ENCODE measurements around the gene EPB41L4B.
"Not testable (repeated sequence)": the region's sequence is repeated elsewhere in the genome, so short reads cannot be mapped to it uniquely, and the experiment has no call there.

EPB41L4B gene

GRCh38 chr9:109295221-109296130 lies 25.4 kb downstream of the EPB41L4B start:
- no peak for DNase-seq

GRCh38 chr9:109290385-109290784 lies 30.5 kb downstream of the EPB41L4B start:
- no peak for DNase-seq

DNA sequence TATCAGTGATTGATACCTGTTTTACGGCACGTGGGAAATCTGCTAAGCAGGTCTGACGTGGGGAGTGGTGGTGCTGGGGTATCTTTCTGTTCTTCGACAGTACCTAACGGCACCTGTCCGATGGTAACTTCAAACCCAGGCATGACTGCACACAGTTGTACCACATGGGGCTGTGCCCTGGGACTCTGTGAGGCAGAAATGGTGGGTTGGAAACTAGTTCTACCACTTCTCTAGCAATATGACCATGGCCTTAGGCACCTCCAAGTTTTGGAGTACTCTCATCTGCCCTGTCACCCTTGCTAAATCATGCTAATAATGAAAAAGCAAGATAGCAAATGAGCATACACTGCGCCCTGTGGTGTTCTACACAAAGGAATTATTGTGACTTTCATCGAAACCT lies 30.9 kb downstream of the EPB41L4B start:
- no peak for DNase-seq

DNA sequence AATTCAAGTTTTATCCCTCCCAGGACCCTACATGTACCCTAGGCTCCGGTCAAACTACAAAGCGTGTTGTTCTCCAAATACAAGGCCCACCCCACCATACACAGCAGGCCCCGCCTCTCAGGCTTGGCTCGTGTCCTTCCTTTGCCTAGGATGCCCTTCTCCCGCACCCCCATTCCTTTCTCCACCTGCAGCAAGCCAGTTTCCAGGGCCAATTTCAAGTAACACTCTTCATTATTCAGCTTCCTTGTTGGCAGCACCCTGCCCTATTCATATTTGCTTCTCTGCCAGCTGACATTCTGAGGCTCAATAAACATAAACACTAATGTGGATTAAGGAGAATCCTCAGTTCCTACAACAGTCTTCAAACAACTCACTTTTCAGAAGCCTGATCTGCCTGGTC lies 31.7 kb downstream of the EPB41L4B start:
- DNase-seq = no peak

- DNase-seq = no peak
Measured at GRCh38 chr9:109286981-109287380, 33.9 kb downstream of the EPB41L4B start.

DNA sequence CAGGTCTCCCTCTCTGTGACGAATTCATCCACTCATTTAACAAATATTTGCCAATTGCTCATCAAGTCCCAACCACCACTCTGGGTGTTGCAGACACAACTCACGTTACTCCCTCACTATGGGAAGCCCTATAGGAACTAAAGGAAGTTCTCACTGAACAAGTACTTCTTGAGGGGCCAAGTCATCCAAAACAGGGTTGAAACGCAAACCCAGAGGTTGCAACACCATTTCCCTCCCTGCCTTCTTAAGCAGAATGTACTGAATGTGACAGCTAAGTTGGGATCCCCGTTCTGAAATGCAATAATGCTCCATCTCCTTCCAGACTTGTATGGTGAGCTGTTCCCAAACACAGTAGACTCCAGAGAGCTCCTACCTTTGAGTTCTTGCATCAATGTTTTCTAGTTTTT lies 34.3 kb downstream of the EPB41L4B start:
- no peak for DNase-seq

- not testable (repeated sequence) for DNase-seq
Measured at GRCh38 chr9:109283672-109284071, 37.2 kb downstream of the EPB41L4B start.

- DNase-seq = no peak
Measured at GRCh38 chr9:109283012-109283411, 37.8 kb downstream of the EPB41L4B start.

DNA sequence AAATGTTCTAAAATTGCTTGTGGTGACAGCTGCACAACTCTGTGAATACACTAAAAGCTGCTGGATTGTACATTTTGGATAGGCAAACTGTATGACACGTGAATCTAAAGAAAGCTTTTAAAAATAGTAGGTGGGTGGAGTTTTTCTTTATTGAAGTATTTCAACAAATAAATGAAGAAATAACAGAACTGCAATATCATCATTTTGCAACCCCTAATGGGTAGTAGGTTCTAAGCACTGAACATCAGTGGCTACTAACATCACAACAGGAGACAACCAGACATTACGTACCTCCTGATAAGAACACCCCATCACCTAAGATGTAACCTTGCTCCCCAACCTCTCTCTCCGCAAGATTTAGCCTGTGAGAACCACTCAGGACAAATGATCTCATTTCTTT lies 38.6 kb downstream of the EPB41L4B start:
- no peak for DNase-seq

DNA sequence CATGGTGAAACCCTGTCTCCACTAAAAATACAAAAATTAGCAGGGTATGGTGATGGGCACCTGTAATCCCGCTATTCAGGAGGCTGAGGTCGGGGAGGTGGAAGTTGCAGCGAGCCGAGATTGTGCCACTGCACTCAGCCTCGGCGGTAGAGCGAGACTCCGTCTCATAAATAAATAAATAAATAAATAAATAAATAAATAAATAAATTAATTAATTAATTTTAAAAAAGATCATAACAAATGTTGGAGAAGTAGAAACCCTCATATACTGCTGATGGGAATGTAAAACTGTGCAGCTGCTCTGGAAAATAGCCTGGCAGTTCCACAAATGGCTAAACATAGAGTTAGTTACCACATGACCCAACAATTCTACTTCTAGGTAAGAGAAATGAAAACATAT lies 39.3 kb downstream of the EPB41L4B start:
- DNase-seq = no peak

DNA sequence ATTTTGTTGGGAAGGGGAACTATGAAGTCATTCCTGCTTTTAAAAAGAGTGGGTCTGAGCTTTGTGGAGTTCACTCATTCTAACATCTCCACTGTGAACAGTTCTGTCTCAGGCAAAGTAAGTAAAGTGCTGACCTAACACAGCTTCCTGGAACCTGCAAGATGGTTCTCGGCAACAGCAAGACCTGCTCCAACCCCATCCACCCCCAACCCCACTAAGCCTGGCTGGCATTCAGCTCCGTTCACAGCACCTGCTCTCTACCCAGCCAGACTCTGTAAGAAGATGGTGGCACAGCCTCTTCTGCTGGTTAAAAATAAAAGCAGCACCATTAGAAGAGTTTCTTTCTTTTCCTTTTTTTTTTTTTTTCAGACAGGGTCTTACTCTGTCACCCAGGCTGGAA lies 42.0 kb downstream of the EPB41L4B start:
- no peak for DNase-seq

DNA sequence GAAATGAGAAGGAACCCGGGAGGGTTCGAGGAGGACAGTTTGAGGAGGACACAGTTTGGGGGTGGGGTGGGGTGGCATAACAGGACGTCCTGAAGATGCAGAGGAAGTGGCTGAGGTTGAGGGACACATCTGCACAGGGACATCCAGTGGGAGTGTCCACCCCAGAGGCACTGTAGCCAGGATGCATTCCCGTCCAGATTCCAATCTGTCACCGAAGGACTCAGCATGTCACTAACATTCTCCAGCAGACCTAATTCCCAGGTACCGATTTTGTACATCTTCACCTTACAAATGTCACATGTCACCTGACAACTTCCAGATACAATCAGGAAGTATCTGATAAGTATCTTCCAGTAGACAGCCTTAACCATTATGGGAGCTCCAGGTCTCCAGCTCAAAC lies 42.6 kb downstream of the EPB41L4B start:
- DNase-seq = no peak

DNA sequence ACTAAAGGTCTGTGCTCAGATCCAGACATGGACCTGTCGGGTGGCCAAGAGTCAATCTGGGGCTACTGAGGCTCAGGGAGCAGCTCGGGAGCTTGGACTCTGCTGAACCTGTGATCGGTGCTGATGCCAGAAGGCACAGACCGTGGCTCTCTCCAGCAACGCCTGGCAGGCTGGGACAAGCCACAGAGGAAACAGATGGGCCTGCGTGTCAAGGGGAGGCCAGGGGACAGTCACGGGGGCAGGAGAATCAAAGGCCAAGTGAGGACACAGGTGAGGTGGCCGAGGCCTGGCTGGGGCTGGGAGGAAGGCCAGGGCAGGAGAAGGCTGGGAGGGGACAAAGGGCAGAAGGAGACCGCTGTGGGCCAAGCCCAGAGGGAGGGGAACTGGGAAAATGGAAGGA lies 43.4 kb downstream of the EPB41L4B start:
- DNase-seq = no peak

DNA sequence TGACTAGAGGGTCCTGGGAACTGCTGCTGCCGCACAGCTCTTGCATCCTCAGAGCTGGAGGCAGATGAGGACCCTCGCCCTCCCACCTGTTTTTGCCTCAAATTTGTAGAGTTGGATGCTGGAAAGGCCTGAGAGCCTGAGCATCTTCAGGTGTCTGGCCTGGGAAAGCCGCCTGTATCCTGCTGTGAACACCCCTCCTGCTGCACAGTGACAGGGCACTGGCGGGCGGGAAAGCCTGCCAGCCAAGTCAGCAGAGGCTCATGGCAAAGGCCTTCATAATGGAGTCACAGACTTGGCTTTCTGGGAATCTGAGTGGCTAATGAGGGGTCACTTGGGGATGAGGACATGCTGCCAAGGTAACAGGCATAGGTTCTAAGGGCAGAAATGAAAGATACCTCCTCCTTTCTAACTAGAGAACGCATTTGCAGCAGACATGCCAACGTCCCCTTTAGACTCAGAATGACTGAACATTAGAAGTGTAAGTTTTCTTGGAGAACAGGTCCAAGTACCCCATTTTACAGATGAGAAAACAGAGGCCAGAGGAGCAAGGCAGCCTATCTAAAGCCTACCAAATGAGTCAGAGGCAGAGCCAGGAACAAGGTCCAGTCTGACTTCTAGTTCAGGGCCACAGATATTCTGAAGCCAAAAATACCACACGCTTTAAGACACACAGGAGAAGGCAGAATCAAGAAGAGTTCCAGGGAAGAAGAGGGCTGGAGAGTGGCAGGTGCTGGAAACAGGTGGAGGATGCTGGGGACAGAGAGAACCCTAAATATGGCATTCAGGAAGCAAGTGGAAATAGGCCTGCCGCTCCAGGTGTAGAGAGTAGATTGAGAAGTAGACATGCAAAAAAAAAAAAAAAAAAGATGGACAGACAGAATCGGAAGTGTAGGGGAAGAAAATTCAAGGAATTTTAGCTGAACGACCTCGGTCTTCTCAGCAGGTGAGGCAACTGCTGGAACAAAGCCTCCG lies 44.1 kb downstream of the EPB41L4B start:
- DNase-seq = no peak

- DNase-seq = no peak
Measured at GRCh38 chr9:109274884-109275730, 45.8 kb downstream of the EPB41L4B start.

DNA sequence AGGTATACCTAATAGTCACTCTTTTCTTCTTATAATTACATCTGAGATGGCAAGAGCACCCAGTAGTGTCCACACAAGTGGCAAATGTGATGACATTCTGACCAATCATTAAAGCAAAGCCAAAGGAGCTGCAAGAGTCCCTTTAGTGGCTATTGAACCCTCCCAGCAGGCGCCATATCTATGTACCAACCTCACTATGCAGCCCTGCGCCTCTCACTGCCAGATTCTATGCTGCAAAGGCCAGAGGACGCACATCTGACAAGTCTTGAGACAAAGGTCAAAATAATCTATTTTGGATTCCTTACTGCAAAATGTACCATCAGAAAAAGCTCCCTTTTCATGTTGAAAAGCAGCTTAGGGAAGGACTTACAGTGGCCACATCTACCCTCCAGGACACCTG lies 47.0 kb downstream of the EPB41L4B start:
- no peak for DNase-seq

GRCh38 chr9:109272745-109273144 lies 48.1 kb downstream of the EPB41L4B start:
- no peak for DNase-seq

DNA sequence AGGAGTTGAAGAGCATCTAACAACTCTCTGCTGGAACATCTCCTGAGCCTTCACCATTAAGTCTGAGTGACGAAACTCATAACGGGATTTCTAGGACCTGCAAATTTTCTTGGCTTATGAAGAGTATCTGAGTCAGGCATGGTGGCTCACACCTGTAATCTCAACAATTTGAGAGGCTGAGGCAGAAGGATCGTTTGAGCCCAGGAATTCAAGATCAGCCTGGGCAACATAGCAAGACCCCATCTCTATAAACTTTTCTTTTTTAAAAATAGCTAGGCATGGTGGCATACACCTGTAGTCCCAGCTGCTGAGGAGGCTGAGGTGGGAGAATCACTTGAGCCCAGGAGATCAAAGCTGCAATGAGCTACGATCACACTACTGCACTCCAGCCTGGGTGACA lies 48.8 kb downstream of the EPB41L4B start:
- no peak for DNase-seq

DNA sequence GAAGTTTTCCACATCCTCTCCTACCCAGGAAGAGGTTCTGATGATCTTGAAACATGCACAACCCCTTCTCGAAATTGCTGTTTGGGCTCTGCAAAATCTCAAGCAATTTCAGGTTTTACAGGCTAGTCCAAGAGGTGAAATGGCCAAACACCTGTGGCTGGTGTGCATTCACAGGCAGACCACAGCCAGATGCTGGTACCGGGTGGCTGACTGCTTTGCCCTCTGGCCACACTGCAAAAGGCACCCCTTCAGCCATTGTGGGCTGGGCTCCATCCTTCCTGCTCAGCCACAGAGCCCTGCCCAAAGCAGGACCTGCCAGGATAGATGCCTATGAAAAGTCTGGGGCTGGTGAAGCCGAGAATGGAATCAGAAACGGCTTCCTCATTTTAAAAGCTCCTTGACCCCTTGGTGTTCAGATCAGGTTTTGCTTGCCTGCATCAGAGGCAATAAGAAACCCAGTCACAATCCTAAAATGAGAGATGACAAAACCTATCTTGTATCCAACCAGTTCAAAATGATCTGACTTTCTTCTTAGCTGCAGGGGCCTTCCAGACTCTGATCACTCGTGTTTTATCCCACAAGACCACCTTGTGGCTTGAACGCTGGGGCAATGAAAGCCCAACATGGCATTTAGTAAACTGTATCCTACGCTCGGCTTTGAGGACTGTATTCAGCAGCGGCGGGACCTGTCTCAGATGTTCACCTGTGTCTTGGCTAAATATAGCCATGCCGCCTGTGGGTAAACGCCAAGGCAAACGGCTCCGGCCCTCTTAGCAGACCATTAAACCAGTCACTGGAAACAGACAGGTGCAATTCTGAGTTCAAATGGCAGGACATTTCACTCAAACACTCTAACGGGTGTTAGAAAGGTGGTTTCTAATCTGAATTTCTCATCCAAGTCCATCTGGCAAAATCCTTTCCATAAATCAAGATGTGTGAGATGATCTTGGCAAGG lies 49.6 kb downstream of the EPB41L4B start:
- peak; percentile 29 for DNase-seq

- no peak for DNase-seq
Measured at GRCh38 chr9:109270441-109270840, 50.4 kb downstream of the EPB41L4B start.

DNA sequence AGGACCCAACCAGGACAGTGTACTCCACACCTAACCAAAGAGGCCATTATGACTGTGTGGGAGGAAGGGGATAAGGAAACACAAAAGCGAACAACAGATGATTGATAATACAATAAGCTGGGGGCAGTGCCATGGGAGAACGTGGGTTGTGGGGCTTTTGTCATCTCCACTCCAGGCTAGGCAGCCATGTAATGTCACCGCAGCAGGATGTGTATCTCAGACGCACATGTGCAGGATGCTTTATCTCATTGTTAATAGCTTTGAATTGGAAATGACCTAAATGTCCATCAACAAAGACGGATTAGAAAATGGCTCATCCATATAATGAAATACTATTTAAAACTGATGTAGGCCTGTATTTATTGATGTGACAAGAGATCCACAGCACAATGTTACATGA lies 51.0 kb downstream of the EPB41L4B start:
- DNase-seq = no peak

DNA sequence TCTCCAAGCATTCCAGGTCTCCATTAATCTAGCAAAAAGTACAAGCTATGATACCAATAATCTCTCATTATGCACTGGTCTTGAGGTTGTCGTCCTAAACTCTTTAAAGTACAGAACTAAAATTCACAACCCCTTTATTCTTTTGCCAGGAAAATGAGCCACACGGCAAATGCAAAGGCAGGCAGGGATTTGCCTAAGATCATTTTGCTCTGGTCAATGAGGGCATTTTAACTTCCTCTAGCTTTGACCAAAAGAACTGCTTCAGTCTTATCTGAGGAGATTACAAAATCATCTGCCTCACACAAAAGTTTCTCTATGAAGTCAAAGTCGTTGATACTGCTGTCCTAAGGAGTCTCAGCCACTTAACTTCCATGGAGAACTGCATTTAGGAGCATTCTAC lies 51.8 kb downstream of the EPB41L4B start:
- no peak for DNase-seq

Measured in NCI-H1105 (cell line).